ENCODE results near the gene BATF3. TPM values are rescaled to one million over a fixed set of nuclear protein-coding genes. Genes with fewer than 3 reads are reported as not detected.

Gene BATF3
- total and polyA plus RNA-seq, 3 donors from 2014 or later: 1.1 to 4.2 (median 2.5) TPM

- TF ChIP-seq POLR2A (IDR thresholded peaks at IDR 0.05): no peak
- TF ChIP-seq, protein P1, sequence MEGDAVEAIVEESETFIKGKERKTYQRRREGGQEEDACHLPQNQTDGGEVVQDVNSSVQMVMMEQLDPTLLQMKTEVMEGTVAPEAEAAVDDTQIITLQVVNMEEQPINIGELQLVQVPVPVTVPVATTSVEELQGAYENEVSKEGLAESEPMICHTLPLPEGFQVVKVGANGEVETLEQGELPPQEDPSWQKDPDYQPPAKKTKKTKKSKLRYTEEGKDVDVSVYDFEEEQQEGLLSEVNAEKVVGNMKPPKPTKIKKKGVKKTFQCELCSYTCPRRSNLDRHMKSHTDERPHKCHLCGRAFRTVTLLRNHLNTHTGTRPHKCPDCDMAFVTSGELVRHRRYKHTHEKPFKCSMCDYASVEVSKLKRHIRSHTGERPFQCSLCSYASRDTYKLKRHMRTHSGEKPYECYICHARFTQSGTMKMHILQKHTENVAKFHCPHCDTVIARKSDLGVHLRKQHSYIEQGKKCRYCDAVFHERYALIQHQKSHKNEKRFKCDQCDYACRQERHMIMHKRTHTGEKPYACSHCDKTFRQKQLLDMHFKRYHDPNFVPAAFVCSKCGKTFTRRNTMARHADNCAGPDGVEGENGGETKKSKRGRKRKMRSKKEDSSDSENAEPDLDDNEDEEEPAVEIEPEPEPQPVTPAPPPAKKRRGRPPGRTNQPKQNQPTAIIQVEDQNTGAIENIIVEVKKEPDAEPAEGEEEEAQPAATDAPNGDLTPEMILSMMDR (IDR thresholded peaks at IDR 0.05): no peak
- Histone ChIP-seq H3K9me3 (no peaks in the 10 kb centered on the region), H3K27me3 (no peaks in the 10 kb centered on the region), H3K4me1 (no peaks in the 10 kb centered on the region), H3K27ac (no peak overlapping the region), H3K36me3 (ENCODE audit: low read depth, missing control alignments) (no peaks in the 10 kb centered on the region), H3K4me3 (no peak overlapping the region)
- no peak for DNase-seq
- WGBS, 2 donors: 84 to 94% methylated on average over 1 of the region's 1 CpG
- intact Hi-C loops (cut with DNase I; ENCODE audit: low total_unique reads): no loop called here
Observed at GRCh38 chr1:212738330-212738729, 38.7 kb upstream of the BATF3 start.

- DNase-seq: no peak
- no peaks in the 10 kb centered on the region for H3K36me3 ChIP-seq (ENCODE audit: low read depth, missing control alignments)
- no peak for TF ChIP-seq POLR2A (IDR thresholded peaks at IDR 0.05)
- TF ChIP-seq, protein P1 (IDR thresholded peaks at IDR 0.05): no peak
- no peak overlapping the region for H3K4me3 ChIP-seq
- H3K4me1 ChIP-seq: no peaks in the 10 kb centered on the region
- H3K9me3 ChIP-seq: no peaks in the 10 kb centered on the region
- H3K27ac ChIP-seq: no peak overlapping the region
- intact Hi-C loops (cut with DNase I; ENCODE audit: low total_unique reads): no loop called here
- no peaks in the 10 kb centered on the region for H3K27me3 ChIP-seq
Observed at GRCh38 chr1:212737559-212737958, 37.9 kb upstream of the BATF3 start.

- intact Hi-C loops (cut with DNase I; ENCODE audit: low total_unique reads): no loop called here
- Histone ChIP-seq H3K36me3 (ENCODE audit: low read depth, missing control alignments) (no peaks in the 10 kb centered on the region), H3K9me3 (no peaks in the 10 kb centered on the region), H3K27ac (no peak overlapping the region), H3K4me1 (no peaks in the 10 kb centered on the region), H3K4me3 (no peak overlapping the region), H3K27me3 (no peaks in the 10 kb centered on the region)
- no peak for TF ChIP-seq POLR2A (IDR thresholded peaks at IDR 0.05)
- TF ChIP-seq, protein P1 (IDR thresholded peaks at IDR 0.05): no peak
- no peak for DNase-seq
- 90 to 95% methylated on average over 8 of the region's 8 CpGs for WGBS, 2 donors
Observed at GRCh38 chr1:212733109-212733508, 33.5 kb upstream of the BATF3 start.

GRCh38 chr1:212731630-212732029 lies 32.0 kb upstream of the BATF3 start:
- Histone ChIP-seq H3K27me3 (no peaks in the 10 kb centered on the region), H3K4me1 (no peaks in the 10 kb centered on the region), H3K36me3 (ENCODE audit: low read depth, missing control alignments) (no peaks in the 10 kb centered on the region), H3K27ac (no peak overlapping the region), H3K4me3 (no peak overlapping the region), H3K9me3 (no peaks in the 10 kb centered on the region)
- WGBS, 2 donors: 88 to 94% methylated on average over 1 of the region's 1 CpG
- no peak for DNase-seq
- intact Hi-C loops (cut with DNase I; ENCODE audit: low total_unique reads): no loop called here
- TF ChIP-seq, protein P1 (IDR thresholded peaks at IDR 0.05): no peak
- no peak for TF ChIP-seq POLR2A (IDR thresholded peaks at IDR 0.05)

DNA sequence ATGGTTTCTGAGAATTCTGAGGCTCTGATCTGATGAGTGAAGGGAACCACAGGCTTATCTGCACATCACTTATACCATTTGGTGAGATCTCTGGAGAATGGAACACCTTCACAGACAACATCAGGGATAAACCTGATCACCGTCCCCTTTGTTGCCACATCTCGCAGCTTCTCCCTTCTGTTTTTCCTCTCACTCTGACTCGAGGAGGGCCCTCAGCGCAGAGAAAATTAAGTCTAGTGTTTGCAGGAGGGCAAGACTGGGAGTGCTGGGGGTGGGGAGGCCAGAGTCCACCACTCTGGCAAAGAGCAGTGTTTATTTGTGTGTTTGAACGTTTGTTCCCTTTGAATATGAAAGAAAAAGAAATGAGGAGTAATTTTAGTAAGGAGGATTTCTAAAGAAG lies 29.0 kb upstream of the BATF3 start:
- H3K27me3 ChIP-seq: no peaks in the 10 kb centered on the region
- H3K36me3 ChIP-seq (ENCODE audit: low read depth, missing control alignments): no peaks in the 10 kb centered on the region
- H3K9me3 ChIP-seq: no peaks in the 10 kb centered on the region
- WGBS, 2 donors: 76 to 85% methylated on average over 5 of the region's 5 CpGs
- intact Hi-C loops (cut with DNase I; ENCODE audit: low total_unique reads): no loop called here
- DNase-seq: no peak
- H3K27ac ChIP-seq: no peak overlapping the region
- no peak overlapping the region for H3K4me3 ChIP-seq
- no peaks in the 10 kb centered on the region for H3K4me1 ChIP-seq
- TF ChIP-seq POLR2A (IDR thresholded peaks at IDR 0.05): no peak
- TF ChIP-seq, protein P1 (IDR thresholded peaks at IDR 0.05): no peak
